Ishikawa (cell line): ENCODE results near the gene GMDS.

Source experiments
- CEBPB ChIP-seq: IDR thresholded peaks from 2 replicates; pipeline ENCODE4 v1.6.1; 2012
- CREB1 ChIP-seq: IDR thresholded peaks from 2 replicates; pipeline ENCODE4 v1.6.1; 2012; ENCODE audit warnings: low read depth
- EGR1 ChIP-seq: IDR thresholded peaks from 2 replicates; pipeline ENCODE4 v1.6.1; 2012
- EP300 ChIP-seq: IDR thresholded peaks from 2 replicates; pipeline ENCODE4 v1.6.1; 2012; ENCODE audit warnings: borderline replicate concordance
- FOXM1 ChIP-seq: IDR thresholded peaks from 2 replicates; pipeline ENCODE4 v1.6.1; 2012; ENCODE audit warnings: low read depth, borderline replicate concordance
- MAX ChIP-seq: IDR thresholded peaks from 2 replicates; pipeline ENCODE4 v1.6.1; 2012
- NFIC ChIP-seq: IDR thresholded peaks from 2 replicates; pipeline ENCODE4 v1.6.1; 2012
- RAD21 ChIP-seq: IDR thresholded peaks from 2 replicates; pipeline ENCODE4 v1.6.1; 2012; ENCODE audit warnings: low read depth
- TAF1 ChIP-seq: IDR thresholded peaks from 2 replicates; pipeline ENCODE4 v1.6.1; 2012; ENCODE audit warnings: low read depth, mild to moderate bottlenecking
- TCF12 ChIP-seq: IDR thresholded peaks from 2 replicates; pipeline ENCODE4 v1.6.1; 2012; ENCODE audit warnings: low read depth
- TEAD4 ChIP-seq: IDR thresholded peaks from 2 replicates; pipeline ENCODE4 v1.6.1; 2012
- USF1 ChIP-seq: IDR thresholded peaks from 2 replicates; pipeline ENCODE4 v1.6.1; 2012
- YY1 ChIP-seq: IDR thresholded peaks from 2 replicates; pipeline ENCODE4 v1.6.1; 2012; ENCODE audit warnings: low read depth
- ZBTB7A ChIP-seq: IDR thresholded peaks from 2 replicates; pipeline ENCODE4 v1.6.1; 2012; ENCODE audit warnings: low read depth
- TF ChIP-seq, protein P1 (sequence below): IDR thresholded peaks from 2 replicates; pipeline ENCODE4 v1.6.1; 2012; ENCODE audit warnings: low read depth, mild to moderate bottlenecking

The GMDS gene

GRCh38 chr6:2055911-2056310 lies 189.5 kb downstream of the GMDS start:
- TF ChIP-seq ZBTB7A (no peak), FOXM1 (no peak), YY1 (no peak), NFIC (no peak), CREB1 (no peak), MAX (no peak)

GRCh38 chr6:2055143-2055542 lies 190.3 kb downstream of the GMDS start:
- TF ChIP-seq ZBTB7A, result no peak

GRCh38 chr6:2054516-2055067 lies 190.8 kb downstream of the GMDS start:
- TF ChIP-seq USF1, result no peak
- TF ChIP-seq, protein P1, sequence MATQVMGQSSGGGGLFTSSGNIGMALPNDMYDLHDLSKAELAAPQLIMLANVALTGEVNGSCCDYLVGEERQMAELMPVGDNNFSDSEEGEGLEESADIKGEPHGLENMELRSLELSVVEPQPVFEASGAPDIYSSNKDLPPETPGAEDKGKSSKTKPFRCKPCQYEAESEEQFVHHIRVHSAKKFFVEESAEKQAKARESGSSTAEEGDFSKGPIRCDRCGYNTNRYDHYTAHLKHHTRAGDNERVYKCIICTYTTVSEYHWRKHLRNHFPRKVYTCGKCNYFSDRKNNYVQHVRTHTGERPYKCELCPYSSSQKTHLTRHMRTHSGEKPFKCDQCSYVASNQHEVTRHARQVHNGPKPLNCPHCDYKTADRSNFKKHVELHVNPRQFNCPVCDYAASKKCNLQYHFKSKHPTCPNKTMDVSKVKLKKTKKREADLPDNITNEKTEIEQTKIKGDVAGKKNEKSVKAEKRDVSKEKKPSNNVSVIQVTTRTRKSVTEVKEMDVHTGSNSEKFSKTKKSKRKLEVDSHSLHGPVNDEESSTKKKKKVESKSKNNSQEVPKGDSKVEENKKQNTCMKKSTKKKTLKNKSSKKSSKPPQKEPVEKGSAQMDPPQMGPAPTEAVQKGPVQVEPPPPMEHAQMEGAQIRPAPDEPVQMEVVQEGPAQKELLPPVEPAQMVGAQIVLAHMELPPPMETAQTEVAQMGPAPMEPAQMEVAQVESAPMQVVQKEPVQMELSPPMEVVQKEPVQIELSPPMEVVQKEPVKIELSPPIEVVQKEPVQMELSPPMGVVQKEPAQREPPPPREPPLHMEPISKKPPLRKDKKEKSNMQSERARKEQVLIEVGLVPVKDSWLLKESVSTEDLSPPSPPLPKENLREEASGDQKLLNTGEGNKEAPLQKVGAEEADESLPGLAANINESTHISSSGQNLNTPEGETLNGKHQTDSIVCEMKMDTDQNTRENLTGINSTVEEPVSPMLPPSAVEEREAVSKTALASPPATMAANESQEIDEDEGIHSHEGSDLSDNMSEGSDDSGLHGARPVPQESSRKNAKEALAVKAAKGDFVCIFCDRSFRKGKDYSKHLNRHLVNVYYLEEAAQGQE, result no peak
- TF ChIP-seq FOXM1, result no peak
- no peak for TF ChIP-seq CEBPB
- no peak for TF ChIP-seq MAX
- TF ChIP-seq TEAD4, result no peak

DNA sequence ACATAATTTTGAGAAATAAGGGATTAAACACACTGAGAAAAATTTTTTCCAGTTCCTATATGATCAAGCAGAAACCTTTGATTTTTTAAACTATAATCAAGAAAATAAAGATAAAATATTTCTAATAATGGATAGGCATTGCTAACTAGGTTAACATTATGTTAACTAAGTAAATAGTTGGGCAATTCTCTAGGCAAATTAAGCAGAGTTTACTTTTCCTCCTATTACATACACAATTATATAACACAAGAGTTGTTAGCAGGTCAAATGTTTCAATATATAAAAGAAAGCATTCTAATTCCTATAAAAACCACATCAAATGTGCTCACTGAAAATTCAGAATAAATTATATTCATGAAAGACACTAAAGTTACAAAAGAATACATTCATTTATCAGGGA lies 191.7 kb downstream of the GMDS start:
- TF ChIP-seq RAD21 (no peak), EGR1 (no peak), FOXM1 (no peak), CREB1 (no peak), CEBPB (no peak), ZBTB7A (no peak), MAX (no peak)
- TF ChIP-seq, protein P1, result no peak

DNA sequence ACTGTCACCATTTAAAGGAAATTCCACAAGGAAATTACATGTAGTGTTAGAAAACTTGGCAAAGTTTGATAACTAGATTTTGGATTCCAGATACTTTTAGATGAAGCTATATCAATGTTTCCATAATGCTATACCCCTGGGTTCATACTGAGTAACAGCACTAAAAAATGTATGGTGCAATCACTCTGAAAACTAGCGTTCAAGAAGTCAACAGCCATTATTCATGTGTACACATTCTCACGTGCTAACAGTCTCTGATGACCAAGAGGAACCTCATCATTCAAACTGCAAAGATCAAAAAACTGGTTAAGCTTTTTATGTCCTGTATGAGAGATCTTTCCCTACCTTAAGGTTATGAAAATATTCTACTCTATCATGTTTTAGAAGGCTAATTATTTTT lies 197.6 kb downstream of the GMDS start:
- no peak for TF ChIP-seq CEBPB
- TF ChIP-seq NFIC, result no peak
- TF ChIP-seq YY1, result no peak
- TF ChIP-seq EGR1, result no peak
- TF ChIP-seq TCF12, result no peak
- TF ChIP-seq RAD21, result no peak
- no peak for TF ChIP-seq MAX
- no peak for TF ChIP-seq ZBTB7A
- no peak for TF ChIP-seq TAF1
- TF ChIP-seq, protein P1, result no peak
- no peak for TF ChIP-seq CREB1
- no peak for TF ChIP-seq EP300
- TF ChIP-seq TEAD4, result no peak
- TF ChIP-seq USF1, result no peak
- no peak for TF ChIP-seq FOXM1
